Coronary artery (tissue), 2 donors: ENCODE measurements around the gene OR2Y1.
"Not testable (repeated sequence)": the region's sequence is repeated elsewhere in the genome, so short reads cannot be mapped to it uniquely, and the experiment has no call there.

Experiments
- DNase-seq: peaks from one replicate; pipeline ENCODE4 v3.0.0-alpha.2; 2017; ENCODE audit warnings: low spot score
- H3K27ac ChIP-seq, 2 donors: fragments of 200-600 bp; sonication (generic); one replicate each; pipeline ENCODE4 v1.5.1; 2016 to 2019
- H3K4me3 ChIP-seq: fragments of 200-600 bp; sonication (generic); 2 replicates; pipeline ENCODE4 v1.5.1; 2016; ENCODE audit warnings: mild to moderate bottlenecking, moderate library complexity
- CTCF ChIP-seq: fragments of 200-600 bp; sonication (generic); IDR thresholded peaks from one replicate; pipeline ENCODE4 v1.5.1; 2019; ENCODE audit warnings: antibody characterized with exemption

Gene OR2Y1

GRCh38 chr5:180775624-180776023, 35.8 kb upstream of the OR2Y1 start:
- no peak for TF ChIP-seq CTCF
- no peak overlapping the region for H3K27ac ChIP-seq
- no peak for DNase-seq
- H3K4me3 ChIP-seq, result no peak overlapping the region

GRCh38 chr5:180771839-180772238, 32.0 kb upstream of the OR2Y1 start:
- H3K4me3 ChIP-seq, result no peak overlapping the region
- no peak overlapping the region for H3K27ac ChIP-seq
- no peak for TF ChIP-seq CTCF
- DNase-seq, result no peak

GRCh38 chr5:180769821-180770220, 30.0 kb upstream of the OR2Y1 start:
- DNase-seq, result no peak
- TF ChIP-seq CTCF, result no peak
- Histone ChIP-seq H3K27ac (no peak overlapping the region), H3K4me3 (no peak overlapping the region)

GRCh38 chr5:180755601-180756000, 15.7 kb upstream of the OR2Y1 start:
- TF ChIP-seq CTCF, result no peak
- no peak for DNase-seq
- Histone ChIP-seq H3K27ac (no peak overlapping the region), H3K4me3 (no peak overlapping the region)

GRCh38 chr5:180744253-180744652, 4.4 kb upstream of the OR2Y1 start:
- TF ChIP-seq CTCF, result no peak
- H3K4me3 ChIP-seq, result no peak overlapping the region
- no peak overlapping the region for H3K27ac ChIP-seq
- DNase-seq, result no peak

GRCh38 chr5:180742727-180743126, 2.9 kb upstream of the OR2Y1 start:
- Histone ChIP-seq H3K4me3 (no peak overlapping the region), H3K27ac (no peak overlapping the region)
- DNase-seq, result no peak
- TF ChIP-seq CTCF, result no peak

GRCh38 chr5:180740953-180741352, 1.1 kb upstream of the OR2Y1 start:
- H3K4me3 ChIP-seq, DNase-seq, H3K27ac ChIP-seq: not testable (repeated sequence)

GRCh38 chr5:180739271-180739670, 587 bp downstream of the OR2Y1 start:
- no peak for TF ChIP-seq CTCF
- Histone ChIP-seq H3K27ac (no peak overlapping the region), H3K4me3 (no peak overlapping the region)
- DNase-seq, result no peak
